H9 (cell line): ENCODE results near the gene MYO5C. TPM values are rescaled to one million over a fixed set of nuclear protein-coding genes. Genes with fewer than 3 reads are reported as not detected.

Experiments
- DNase-seq: peaks from one replicate; pipeline ENCODE4 v3.0.0-alpha.2; 2017
- H2AFZ ChIP-seq: one replicate; pipeline ENCODE4 v1.6.1; 2013; ENCODE audit warnings: mild to moderate bottlenecking, low read length, control low read depth, moderate library complexity
- H2AK5ac ChIP-seq: 2 replicates; pipeline ENCODE4 v1.6.1; 2013; ENCODE audit warnings: low read length, control low read depth, mixed read lengths; ENCODE audit not compliant: insufficient read length
- H2BK120ac ChIP-seq: one replicate; pipeline ENCODE4 v1.6.1; 2013; ENCODE audit warnings: low read depth, mild to moderate bottlenecking, low read length, control low read depth, inconsistent platforms; ENCODE audit not compliant: poor library complexity, severe bottlenecking
- H2BK12ac ChIP-seq: 2 replicates; pipeline ENCODE4 v1.6.1; 2013; ENCODE audit warnings: low read length, control low read depth, mixed read lengths, low read depth; ENCODE audit not compliant: insufficient read length
- H2BK15ac ChIP-seq: 2 replicates; pipeline ENCODE4 v1.6.1; 2013; ENCODE audit warnings: low read depth, low read length, control low read depth
- H2BK20ac ChIP-seq: one replicate; pipeline ENCODE4 v1.6.1; 2013; ENCODE audit warnings: low read depth, mild to moderate bottlenecking, low read length, control low read depth, inconsistent platforms; ENCODE audit not compliant: poor library complexity, severe bottlenecking
- H2BK5ac ChIP-seq: 2 replicates; pipeline ENCODE4 v1.6.1; 2013; ENCODE audit warnings: low read length, control low read depth, mixed read lengths; ENCODE audit not compliant: insufficient read length
- H3K14ac ChIP-seq: 2 replicates; pipeline ENCODE4 v1.6.1; 2013; ENCODE audit warnings: low read length, control low read depth; ENCODE audit not compliant: insufficient read depth
- H3K18ac ChIP-seq: 2 replicates; pipeline ENCODE4 v1.6.1; 2013; ENCODE audit warnings: low read depth, mild to moderate bottlenecking, mixed read lengths, low read length, control low read depth; ENCODE audit not compliant: insufficient read length
- H3K23ac ChIP-seq: 2 replicates; pipeline ENCODE4 v1.6.1; 2013; ENCODE audit warnings: low read length, control low read depth, mixed read lengths, low read depth; ENCODE audit not compliant: insufficient read length
- H3K23me2 ChIP-seq: 2 replicates; pipeline ENCODE4 v1.6.1; 2013; ENCODE audit warnings: low read depth, mild to moderate bottlenecking, mixed read lengths, low read length, control low read depth; ENCODE audit not compliant: insufficient read length, poor library complexity, severe bottlenecking
- H3K27ac ChIP-seq: 2 replicates; pipeline ENCODE4 v1.5.1; 2013; ENCODE audit warnings: low read length, control low read depth, mixed read lengths, low read depth; ENCODE audit not compliant: insufficient read length
- H3K27me3 ChIP-seq: 2 replicates; pipeline ENCODE4 v1.6.1; 2013; ENCODE audit warnings: low read length, control low read depth, inconsistent platforms; ENCODE audit not compliant: insufficient read depth
- H3K4ac ChIP-seq: 2 replicates; pipeline ENCODE4 v1.6.1; 2013; ENCODE audit warnings: low read depth, mild to moderate bottlenecking, control low read depth, inconsistent platforms, low read length, moderate library complexity
- H3K4me1 ChIP-seq: 2 replicates; pipeline ENCODE4 v1.6.1; 2013; ENCODE audit warnings: low read length, control low read depth, inconsistent platforms; ENCODE audit not compliant: insufficient read depth
- H3K4me2 ChIP-seq: 2 replicates; pipeline ENCODE4 v1.6.1; 2013; ENCODE audit warnings: low read length, control low read depth, mixed read lengths; ENCODE audit not compliant: insufficient read length, insufficient read depth
- H3K56ac ChIP-seq: 2 replicates; pipeline ENCODE4 v1.6.1; 2013; ENCODE audit warnings: low read depth, mild to moderate bottlenecking, mixed read lengths, low read length, control low read depth; ENCODE audit not compliant: insufficient read length
- H3K79me1 ChIP-seq: 2 replicates; pipeline ENCODE4 v1.6.1; 2013; ENCODE audit warnings: low read depth, mild to moderate bottlenecking, moderate library complexity, low read length, control low read depth, inconsistent platforms; ENCODE audit not compliant: insufficient read depth, poor library complexity, severe bottlenecking
- H3K79me2 ChIP-seq: 2 replicates; pipeline ENCODE4 v1.6.1; 2013; ENCODE audit warnings: low read length, control low read depth, inconsistent platforms; ENCODE audit not compliant: insufficient read depth
- H3K9ac ChIP-seq: 2 replicates; pipeline ENCODE4 v1.6.1; 2013; ENCODE audit warnings: low read length, control low read depth, mixed read lengths; ENCODE audit not compliant: insufficient read length; ENCODE audit errors: extremely low read depth
- H3K9me3 ChIP-seq: one replicate; pipeline ENCODE4 v1.6.1; 2013; ENCODE audit warnings: low read depth, low read length, inconsistent platforms; ENCODE audit not compliant: control insufficient read depth
- H3T11ph ChIP-seq: one replicate; pipeline ENCODE4 v1.6.1; 2013; ENCODE audit warnings: mild to moderate bottlenecking, low read length, control low read depth, inconsistent platforms
- H4K20me1 ChIP-seq: one replicate; pipeline ENCODE4 v1.6.1; 2013; ENCODE audit not compliant: control insufficient read depth, insufficient read length, insufficient read depth
- H4K5ac ChIP-seq: 2 replicates; pipeline ENCODE4 v1.6.1; 2013; ENCODE audit warnings: low read depth, mild to moderate bottlenecking, mixed read lengths, low read length, control low read depth; ENCODE audit not compliant: insufficient read length
- H4K8ac ChIP-seq: replicated peaks from 2 replicates; pipeline ENCODE4 v1.6.1; 2013; ENCODE audit warnings: low read length, control low read depth, mixed read lengths, low read depth; ENCODE audit not compliant: insufficient read length
- H4K91ac ChIP-seq: 2 replicates; pipeline ENCODE4 v1.6.1; 2013; ENCODE audit warnings: low read depth, mild to moderate bottlenecking, moderate library complexity, mixed read lengths, low read length, control low read depth; ENCODE audit not compliant: insufficient read length
- H3K27ac Mint-ChIP-seq, 3 experiments: 2 replicates in 2 of 3; 3 replicates in 1 of 3; pipeline ENCODE4 v1.8.0; 2020 to 2021; ENCODE audit warnings: mixed read lengths in 3 of 3, mild to moderate bottlenecking in 1 of 3, moderate library complexity in 1 of 3
- H3K27me3 Mint-ChIP-seq: 2 replicates; pipeline ENCODE4 v1.8.0; 2021; ENCODE audit warnings: low read depth, mild to moderate bottlenecking, moderate library complexity, mixed read lengths
- H3K36me3 Mint-ChIP-seq, 3 experiments: 2 replicates in 2 of 3; 3 replicates in 1 of 3; pipeline ENCODE4 v1.8.0; 2020 to 2021; ENCODE audit warnings: low read depth in 3 of 3, mixed read lengths in 3 of 3; ENCODE audit not compliant: insufficient read depth in 1 of 3
- H3K4me1 Mint-ChIP-seq, 2 experiments: 2 replicates each; pipeline ENCODE4 v1.8.0; 2020; ENCODE audit warnings: mixed read lengths in 2 of 2
- H3K4me3 Mint-ChIP-seq, 2 experiments: 2 replicates in 1 of 2; 3 replicates in 1 of 2; pipeline ENCODE4 v1.8.0; 2020 to 2021; ENCODE audit warnings: mild to moderate bottlenecking in 2 of 2, mixed read lengths in 2 of 2, moderate library complexity in 1 of 2
- H3K9me3 Mint-ChIP-seq, 2 experiments: 2 replicates in 1 of 2; 3 replicates in 1 of 2; pipeline ENCODE4 v1.8.0; 2020; ENCODE audit warnings: mild to moderate bottlenecking in 2 of 2, mixed read lengths in 2 of 2, moderate library complexity in 1 of 2
- CTCF ChIP-seq: fragments of 200-600 bp; sonication (generic); conservative IDR thresholded peaks from 3 replicates; pipeline ENCODE4 v1.8.0; 2021; ENCODE audit warnings: antibody characterized with exemption, mild to moderate bottlenecking
- WGBS: extraction: QIAGEN DNeasy Blood & Tissue Kit; methylation state at CpG from one replicate; pipeline ENCODE4 v1.1.7; 2013; ENCODE audit warnings: missing lambda C conversion rate, low lambda C conversion rate, mixed read lengths; ENCODE audit not compliant: insufficient read length; ENCODE audit errors: extremely low coverage; 5-methylcytosine and 5-hydroxymethylcytosine counted together
- total RNA-seq: library from RNA; stranded (reverse); gene quantifications from 2 replicates; pipeline ENCODE4 v1.2.1, GENCODE V29; 2021

The MYO5C gene
- total RNA-seq, 1 experiment from 2014 or later, result 22.2 TPM

- no peak overlapping the region for H2AK5ac ChIP-seq
- no peaks in the 10 kb centered on the region for H3K23me2 ChIP-seq
- H3K4ac ChIP-seq, result no peak overlapping the region
- no peak overlapping the region for H2BK120ac ChIP-seq
- no peak overlapping the region for H2BK5ac ChIP-seq
- H4K5ac ChIP-seq, result no peak overlapping the region
- H3K9me3 Mint-ChIP-seq, result no peaks in the 10 kb centered on the region
- no peak overlapping the region for H3K27ac ChIP-seq
- no peak overlapping the region for H2BK20ac ChIP-seq
- H3K27ac Mint-ChIP-seq, result no peak overlapping the region
- H3K4me1 ChIP-seq, result no peaks in the 10 kb centered on the region
- H3K79me1 ChIP-seq, result no peaks in the 10 kb centered on the region
- H3K9me3 ChIP-seq, result no peaks in the 10 kb centered on the region
- H3K27me3 ChIP-seq, result no peaks in the 10 kb centered on the region
- H3K23ac ChIP-seq, result no peak overlapping the region
- H3K27me3 Mint-ChIP-seq, result no peaks in the 10 kb centered on the region
- WGBS, result no CpG with 5 or more reads among the region's 3 CpGs
- no peak overlapping the region for H3K18ac ChIP-seq
- H4K8ac ChIP-seq, result no peak overlapping the region
- H3K14ac ChIP-seq, result no peak overlapping the region
- no peaks in the 10 kb centered on the region for H3K79me2 ChIP-seq
- TF ChIP-seq CTCF, result no peak
- no peak overlapping the region for H3K4me3 Mint-ChIP-seq
- DNase-seq, result no peak
- H3T11ph ChIP-seq, result no peak overlapping the region
- no peak overlapping the region for H3K4me2 ChIP-seq
- H2AFZ ChIP-seq, result no peak overlapping the region
- H3K4me1 Mint-ChIP-seq, result no peaks in the 10 kb centered on the region
- no peaks in the 10 kb centered on the region for H4K20me1 ChIP-seq
- H3K9ac ChIP-seq, result no peak overlapping the region
- no peak overlapping the region for H2BK12ac ChIP-seq
- no peak overlapping the region for H3K56ac ChIP-seq
- no peak overlapping the region for H4K91ac ChIP-seq
- H3K36me3 Mint-ChIP-seq, result peaks cover 0 to 20% (median 17%) of the 10 kb centered on the region in 3 experiments; a peak in 4 of 7 replicates
- no peak overlapping the region for H2BK15ac ChIP-seq
These were observed 98.7 kb downstream of the MYO5C start for GRCh38 chr15:52196891-52197290.
